Stimulated activated CD4-positive, alpha-beta T cell treated with anti-CD3 and anti-CD28 coated beads, Interleukin-4, amount 100 ng/mL, for 24 hours (primary cell): ENCODE results near the gene SRP14.
A peak's percentile ranks its signal among the peaks of the same experiment; 100 is the strongest.
"Not testable (repeated sequence)": the region's sequence is repeated elsewhere in the genome, so short reads cannot be mapped to it uniquely, and the experiment has no call there.

Experiments used
- DNase-seq: peaks from one replicate; pipeline ENCODE4 v3.0.0-alpha.2; 2020

Gene SRP14, protein sequence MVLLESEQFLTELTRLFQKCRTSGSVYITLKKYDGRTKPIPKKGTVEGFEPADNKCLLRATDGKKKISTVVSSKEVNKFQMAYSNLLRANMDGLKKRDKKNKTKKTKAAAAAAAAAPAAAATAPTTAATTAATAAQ

DNA sequence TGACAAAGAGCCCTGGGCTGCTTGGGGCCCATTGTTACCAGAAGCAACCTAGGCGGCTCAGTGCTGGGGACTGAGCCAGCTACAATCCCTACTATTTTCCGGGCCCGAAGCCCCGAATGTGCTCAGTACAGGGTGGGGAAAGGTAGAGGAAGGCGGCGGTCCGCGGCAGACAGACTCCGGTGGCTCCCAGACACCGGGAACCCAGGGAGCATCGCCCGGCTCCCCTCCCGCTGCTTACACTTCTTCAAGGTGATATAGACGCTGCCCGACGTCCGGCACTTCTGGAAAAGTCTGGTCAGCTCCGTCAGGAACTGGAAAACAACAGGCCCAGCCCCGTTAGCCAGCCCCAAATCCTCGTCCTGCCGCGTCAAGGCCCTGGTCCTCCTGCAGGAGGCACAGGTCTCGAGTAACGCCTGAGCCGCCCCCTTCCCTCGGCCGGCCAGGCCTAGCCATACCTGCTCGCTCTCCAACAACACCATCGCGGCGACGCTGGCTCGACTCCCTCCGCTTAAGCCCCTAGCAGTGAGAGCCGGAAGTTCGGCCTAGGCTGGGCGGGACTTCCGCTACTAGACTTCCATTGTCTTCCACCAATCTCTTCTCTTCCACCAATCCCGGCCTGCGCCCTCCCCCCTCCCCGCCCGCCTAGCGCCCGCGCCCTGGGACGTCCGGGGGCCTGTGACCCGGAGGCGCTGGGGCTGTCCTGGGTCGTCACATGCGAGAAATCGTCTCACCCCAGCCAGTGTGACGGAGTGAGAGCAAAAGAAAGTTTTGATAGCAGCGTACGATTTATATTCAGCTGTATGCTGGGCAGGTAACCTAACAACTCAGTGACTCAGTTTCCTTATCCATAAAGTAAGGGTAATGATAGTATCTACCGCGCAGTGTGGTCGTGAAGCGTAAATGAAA is at the start of gene SRP14:
TSS of gene SRP14 (minus strand) at position 544 of the 906 bp plus-strand sequence. CDS start at position 479, 65 bp downstream.
- DNase-seq: peak; percentile 94

GRCh38 chr15:40087991-40088928 is 49.3 kb upstream of the SRP14 start:
- no peak for DNase-seq

- DNase-seq: no peak
Observed at GRCh38 chr15:40087068-40087810, 48.3 kb upstream of the SRP14 start.

DNA sequence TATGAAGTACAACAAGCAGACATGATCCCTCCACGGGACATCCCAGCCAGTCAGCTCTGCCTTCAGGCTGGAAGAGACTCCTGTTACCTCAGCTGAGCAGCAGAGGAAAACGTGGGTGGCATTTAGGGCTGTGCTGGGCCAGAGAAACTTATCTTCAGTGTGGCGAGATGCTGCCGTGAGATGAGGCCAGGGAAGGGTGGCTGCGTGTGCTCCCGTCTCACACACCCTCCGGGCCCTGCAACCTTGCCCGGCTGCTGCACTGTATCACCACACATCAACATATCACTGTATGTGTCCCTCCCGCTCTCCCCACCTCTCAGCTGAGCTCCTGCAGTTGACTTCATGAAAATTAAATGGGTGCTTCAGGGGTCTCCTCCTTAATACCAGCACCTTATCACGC is 46.3 kb upstream of the SRP14 start:
- no peak for DNase-seq

- DNase-seq: no peak
Observed at GRCh38 chr15:40084650-40085049, 45.7 kb upstream of the SRP14 start.

DNA sequence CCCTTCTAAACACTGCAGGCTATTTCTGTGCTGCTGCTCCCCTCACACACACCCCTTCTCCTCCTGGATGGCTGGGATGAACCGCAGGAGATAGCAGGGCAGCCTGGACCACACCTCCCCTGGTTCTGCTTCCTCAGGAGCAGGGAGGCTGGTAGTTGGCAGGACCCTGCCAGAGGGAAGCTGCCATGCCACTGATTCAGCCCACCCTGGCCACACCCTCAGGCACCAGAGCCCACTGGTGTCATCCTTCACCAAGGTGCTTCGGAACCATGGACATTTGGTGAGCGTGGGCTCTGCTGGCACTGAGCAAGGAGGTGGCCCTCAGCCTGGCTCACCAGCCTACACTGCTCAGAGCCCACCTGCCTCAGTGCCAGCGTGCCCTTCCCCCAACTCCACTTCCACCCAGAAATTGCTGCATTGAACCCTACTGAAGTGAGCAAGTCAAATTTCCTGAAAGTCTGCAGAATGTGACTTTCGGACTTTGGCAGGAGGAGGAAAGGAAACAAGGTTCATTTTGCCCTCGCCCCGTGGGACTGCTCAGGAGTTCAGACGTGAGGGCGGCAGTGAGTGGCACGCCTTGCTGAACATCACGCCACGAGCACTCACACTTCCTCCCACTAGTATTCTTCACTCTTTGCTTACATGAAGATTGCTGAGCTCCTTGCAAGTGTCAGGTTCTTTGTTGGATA is 43.4 kb upstream of the SRP14 start:
- no peak for DNase-seq

DNA sequence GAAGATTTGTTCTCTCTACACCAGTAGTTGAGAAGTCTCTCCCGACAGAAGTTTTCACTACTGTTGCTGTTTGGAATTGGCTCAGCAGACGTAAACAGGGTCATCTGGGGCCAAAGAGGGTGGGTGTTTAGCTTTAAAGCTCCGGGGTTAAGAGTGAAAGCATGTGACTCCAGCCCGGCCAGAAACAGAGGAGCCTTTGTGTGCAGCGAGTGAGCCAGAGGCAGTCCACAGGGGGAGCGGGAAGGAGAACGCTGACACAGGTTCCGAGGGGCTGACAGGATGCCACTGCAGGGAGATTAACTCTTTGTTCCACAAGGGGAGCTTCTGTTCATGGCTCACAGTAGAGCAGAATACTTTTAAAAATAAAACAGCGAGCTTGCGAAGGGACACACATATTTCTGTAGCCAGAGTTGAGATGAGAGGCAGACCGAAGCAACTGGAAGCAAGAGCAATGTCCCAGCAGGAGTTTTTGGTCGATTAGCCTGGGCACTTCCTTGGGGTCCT is 42.8 kb upstream of the SRP14 start:
- DNase-seq: no peak

- DNase-seq: no peak
Observed at GRCh38 chr15:40080847-40081246, 41.9 kb upstream of the SRP14 start.

DNA sequence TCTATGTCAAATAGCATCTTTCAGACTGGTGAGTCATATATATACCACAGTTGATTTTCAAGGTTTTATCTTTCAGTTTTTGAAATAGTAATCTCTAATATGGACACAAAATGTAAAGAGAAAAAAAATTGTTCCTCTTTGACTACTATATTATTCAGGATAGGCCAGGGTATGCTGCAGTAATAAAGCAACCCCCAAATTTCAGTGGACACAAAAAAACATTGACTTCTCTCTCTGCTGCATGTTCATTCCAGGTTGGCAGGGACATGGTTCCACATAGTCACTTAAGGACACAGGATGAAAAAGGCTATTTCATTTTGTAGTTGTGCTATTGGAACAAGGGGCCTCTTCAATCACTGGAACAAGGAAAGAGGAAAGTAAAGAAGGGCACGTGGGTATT is 41.1 kb upstream of the SRP14 start:
- no peak for DNase-seq

- no peak for DNase-seq
Observed at GRCh38 chr15:40079456-40079855, 40.5 kb upstream of the SRP14 start.

DNA sequence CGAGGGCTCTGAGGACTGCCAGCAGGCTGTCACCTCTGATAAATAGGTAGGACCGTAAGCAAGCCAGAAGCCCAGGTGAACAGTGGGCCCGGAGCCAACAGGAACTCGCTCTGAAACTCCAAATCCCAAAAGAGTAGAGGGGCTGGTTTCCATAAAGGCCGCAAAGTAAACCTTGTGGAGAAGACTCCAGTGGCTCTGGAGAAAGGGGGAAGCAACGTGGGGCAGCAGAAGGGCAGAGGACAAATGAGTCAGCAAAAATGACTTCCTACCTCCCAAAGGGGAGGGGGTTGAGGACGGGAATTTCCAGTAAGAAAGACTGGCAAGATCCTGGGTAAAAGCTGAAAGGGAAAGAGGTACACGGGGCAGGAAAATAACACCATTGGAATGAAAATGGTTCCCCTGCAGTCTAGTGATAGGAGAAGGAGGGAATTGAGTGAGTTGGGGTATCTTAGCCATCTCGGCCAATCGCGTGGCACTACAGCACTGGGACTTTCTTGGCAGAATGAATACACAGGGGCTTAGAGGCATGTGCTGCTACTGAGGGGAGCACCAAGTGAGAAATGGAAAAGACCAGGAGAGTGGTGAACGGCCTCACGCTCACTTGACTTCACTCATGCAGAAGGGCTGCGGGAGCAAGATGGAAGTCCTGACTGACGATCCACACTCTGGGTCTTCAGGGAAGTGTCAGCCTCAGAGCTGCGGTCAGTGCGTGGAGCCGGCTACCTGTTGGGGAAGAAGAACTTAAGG is 36.5 kb upstream of the SRP14 start:
- DNase-seq: no peak

DNA sequence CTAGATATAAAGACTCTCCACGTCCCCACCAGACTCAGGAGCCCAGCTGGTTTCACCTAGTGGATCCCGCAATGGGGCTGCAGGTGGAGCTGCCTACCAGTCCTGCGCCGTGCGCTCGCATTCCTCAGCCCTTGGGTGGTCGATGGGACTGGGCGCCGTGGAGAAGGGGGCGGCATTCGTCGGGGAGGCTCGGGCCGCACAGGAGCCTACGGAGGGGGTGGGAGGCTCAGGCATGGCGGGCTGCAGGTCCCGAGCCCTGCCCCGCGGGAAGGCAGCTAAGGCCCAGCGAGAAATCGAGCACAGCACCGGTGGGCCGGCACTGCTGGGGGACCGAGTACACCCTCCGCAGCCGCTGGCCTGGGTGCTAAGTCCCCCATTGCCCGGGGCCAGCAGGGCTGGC is 35.7 kb upstream of the SRP14 start:
- DNase-seq: not testable (repeated sequence)

DNA sequence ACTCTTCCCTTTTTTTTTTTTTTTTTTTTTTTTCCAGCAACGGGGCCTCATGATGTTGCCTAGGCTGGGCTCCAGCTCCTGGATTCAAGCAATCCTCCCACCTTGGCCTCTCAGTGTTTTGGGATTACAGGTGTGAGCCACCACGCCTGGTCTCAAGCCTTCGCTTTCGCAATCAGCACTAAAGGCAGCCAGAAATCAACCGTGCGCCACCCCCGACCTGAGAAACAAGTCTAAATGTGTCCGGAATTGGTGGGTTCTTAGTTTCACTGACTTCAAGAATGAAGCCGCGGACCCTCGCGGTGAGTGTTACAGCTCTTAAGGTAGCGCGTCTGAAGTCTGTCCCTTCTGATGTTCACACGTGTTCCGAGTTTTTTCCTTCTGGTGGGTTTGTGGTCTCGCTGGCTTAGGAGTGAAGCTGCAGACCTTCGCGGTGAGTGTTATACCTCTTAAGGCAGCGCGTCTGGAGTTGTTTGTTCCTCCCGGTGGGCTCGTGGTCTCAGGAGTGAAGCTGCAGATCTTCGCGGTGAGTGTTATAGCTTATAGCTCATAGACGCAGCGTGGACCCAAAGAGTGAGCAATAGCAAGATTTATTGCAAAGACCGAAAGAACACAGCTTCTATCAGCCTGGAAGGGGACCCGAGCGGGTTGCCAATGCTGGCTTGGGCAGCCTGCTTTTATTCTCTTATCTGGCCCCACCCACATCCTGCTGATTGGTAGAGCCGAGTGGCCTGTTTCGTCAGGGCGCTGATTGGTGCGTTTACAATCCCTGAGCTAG is 34.9 kb upstream of the SRP14 start:
- not testable (repeated sequence) for DNase-seq

GRCh38 chr15:40072216-40072990 is 33.4 kb upstream of the SRP14 start:
- DNase-seq: no peak

DNA sequence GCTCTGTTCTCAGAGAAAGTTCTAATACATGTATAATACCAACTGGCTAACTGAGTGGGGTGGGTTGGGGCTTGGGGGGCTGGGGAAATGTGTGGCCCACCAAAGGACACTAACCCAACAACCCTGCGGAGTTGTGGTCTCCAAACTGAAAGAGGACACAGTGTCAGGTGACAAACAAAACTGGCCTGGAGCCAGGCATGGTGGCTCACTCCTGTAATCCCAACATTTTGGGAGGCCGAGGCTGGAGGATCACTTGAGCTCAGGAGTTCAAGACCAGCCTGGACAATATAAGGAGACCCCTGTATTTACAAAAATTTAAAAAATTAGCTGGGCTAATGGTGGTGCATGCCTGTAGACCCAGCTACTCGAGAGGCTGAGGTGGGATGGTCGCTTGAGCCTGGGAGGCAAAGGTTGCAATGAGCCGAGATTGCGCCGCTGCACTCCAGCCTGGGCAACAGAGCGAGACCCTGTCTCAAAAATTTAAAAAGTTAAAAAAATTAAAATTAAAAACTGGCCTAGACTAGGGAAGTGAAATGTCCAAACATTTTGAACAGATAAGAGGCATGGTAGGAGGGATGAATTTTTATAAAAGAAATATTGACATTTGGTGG is 31.7 kb upstream of the SRP14 start:
- no peak for DNase-seq

DNA sequence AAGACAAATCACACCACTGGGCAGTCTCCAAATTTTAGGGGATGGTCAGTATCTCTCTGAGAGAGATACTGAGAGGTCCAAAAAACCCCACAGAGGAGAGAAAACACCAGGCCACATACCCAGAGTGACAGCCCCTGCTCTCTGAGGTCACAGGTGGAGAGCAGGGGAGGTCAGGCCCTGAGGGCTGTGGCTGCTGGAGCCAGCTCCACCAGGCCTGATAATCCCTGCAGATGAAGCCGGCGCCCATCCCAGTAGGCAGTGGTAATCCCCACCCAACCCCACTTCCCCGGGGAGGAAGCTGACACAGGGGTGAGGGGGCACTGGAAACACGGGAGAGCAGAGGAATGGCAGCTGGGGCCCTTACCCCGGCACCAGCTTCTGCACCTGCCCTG is 31.2 kb upstream of the SRP14 start:
- DNase-seq: no peak

DNA sequence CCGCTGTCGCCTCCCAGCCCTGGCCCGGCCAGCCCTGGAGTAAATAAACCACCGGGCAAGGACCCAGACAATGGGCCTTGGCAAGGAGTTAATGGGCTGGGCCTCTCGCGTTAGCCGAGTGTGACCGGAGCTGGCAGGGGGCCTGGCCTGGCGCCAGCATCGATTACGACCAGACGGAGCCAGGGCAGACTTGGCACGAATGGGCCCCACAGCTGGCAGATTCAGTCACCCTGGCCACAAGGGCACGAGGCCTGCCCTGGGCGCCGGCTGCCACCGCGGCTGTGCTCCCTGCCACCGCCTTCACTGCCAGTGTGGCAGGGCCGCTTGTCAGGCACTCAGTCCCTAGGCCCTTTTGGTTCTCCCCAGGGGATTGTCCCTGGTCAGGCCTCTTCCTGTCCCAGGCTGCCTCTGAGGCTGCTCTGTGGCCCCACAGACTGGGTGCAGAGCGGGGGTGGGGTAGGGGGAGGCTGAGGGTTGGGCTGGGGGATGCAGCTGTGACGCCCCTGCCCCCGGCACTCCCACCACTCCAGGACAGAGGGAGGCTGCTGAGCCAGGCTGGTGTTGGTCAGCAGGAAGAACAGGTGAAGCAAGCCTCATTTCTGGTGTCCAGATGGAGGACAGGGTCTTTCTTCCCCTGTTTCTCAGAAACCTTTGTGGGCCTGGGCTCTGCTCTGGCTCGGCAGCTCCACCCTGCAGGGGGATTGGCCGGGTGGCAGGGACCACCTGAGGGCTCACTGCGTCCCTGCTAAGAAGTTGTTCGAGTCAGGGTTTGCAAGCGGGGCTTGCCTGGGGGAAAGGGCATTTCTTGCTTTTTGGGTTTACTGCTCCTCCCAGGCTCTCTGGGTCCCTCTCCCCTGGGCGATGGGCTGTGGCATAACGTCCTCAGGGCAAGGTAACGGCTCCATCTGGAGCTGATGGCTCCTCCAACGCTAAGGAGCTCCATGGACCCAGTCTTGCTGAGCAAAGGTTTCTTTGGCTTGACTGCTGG is 30.5 kb upstream of the SRP14 start:
- no peak for DNase-seq
